Globus pallidus (tissue), 1 donor: ENCODE measurements around the gene CDIPT.
"Not testable (repeated sequence)": the region's sequence is repeated elsewhere in the genome, so short reads cannot be mapped to it uniquely, and the experiment has no call there.

ENCODE experiments used
- DNase-seq: peaks from one replicate; pipeline ENCODE4 v3.0.0-alpha.2; 2015; ENCODE audit warnings: low spot score

Gene CDIPT

DNA sequence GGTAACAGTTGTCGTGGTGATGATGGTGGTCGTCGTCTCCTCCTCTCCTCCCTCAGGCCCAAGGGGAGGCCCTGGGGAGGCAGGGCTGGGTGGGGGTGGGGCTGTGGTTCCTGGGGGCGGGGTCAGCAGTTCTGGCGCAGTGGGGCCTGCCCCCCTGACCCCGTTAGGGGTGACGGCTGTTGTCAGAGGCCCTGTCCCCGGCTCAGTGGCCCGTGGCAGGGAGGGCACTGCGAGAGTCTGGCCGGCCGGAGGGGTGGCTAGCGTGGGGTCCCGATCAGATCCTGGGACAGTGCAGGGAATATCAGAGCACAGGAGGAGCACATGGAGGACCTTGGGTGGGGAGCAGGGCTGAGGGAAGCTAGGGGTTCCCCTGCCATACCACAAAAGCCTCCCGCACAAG is 33.8 kb upstream of the CDIPT start:
- no peak for DNase-seq

GRCh38 chr16:29894352-29894751 is 31.3 kb upstream of the CDIPT start:
- no peak for DNase-seq

DNA sequence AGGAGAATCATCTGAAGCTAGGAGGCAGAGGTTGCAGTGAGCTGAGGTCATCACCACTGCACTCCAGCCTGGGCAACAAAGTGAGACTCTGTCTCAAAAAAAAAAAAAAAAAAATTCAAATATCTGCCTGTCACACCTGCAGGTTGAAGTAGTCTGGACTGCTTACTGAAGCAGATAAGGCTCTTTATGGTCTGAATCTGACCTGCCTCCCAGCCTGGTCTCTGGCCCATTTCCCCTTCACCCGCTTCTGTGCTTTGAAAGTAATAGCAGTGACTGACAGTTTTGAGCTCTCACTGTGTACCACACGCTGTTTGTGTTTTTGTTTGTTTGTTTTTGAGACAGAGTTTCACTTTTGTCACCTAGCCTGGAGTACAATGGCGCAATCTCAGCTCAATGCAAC is 30.5 kb upstream of the CDIPT start:
- no peak for DNase-seq

DNA sequence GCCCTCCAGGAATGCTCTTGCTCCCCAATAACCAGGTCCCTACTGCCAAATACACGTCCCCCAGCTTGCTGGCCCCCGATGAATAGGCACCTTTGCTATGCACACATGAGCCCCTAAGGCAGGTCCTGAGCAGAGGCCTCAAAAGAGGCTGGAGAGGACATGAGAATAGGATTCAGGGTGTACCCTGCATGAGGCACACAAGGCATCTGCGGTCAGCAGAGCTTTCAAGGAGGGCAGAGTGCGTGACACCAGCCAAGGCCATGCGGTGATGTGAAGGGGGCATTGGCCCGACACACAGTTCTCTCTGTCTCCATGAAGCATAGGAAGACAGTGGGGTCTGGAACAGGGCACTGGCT is 29.4 kb upstream of the CDIPT start:
- no peak for DNase-seq

- no peak for DNase-seq
These were observed 28.8 kb upstream of the CDIPT start for GRCh38 chr16:29891525-29892457.

DNA sequence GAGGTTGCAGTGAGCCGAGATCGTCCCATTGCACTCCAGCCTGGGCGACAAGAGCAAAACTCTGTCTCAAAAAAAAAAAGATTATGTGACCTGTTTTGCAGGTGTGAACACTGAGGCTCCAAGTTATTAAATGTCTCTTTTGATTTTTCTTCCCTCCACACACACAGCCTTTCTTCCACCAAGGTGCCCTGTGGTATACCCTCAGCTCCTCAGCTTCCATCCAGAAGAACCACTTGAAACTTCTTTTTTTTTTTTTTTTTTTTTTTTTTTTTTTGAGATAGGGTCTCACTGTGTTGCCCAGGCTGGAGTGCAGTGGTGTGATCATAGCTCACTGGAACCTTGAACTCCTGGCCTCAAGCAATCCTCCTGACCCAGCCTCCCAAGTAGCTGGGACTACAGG is 26.3 kb upstream of the CDIPT start:
- DNase-seq: not testable (repeated sequence)

DNA sequence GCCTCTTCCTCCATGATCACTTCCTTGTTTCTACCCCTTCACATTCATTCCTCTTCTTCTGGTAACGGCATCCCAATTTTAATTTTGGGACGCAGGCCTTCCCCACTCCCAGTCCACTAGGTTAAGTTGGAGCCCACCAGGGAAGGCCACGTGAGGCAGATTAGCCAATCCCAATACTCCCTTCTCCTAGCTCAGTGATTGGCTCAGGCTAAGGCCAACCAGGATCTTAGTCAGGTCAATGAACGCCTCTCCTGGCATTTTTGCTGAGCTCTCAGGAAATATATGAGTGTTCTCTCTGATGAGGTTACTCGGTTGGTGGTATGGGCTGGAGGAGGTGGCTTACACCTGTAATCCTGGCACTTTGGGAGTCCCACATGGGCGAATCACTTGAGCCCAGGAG is 21.0 kb upstream of the CDIPT start:
- DNase-seq: no peak

- no peak for DNase-seq
These were observed 18.0 kb upstream of the CDIPT start for GRCh38 chr16:29881050-29881449.

- no peak for DNase-seq
These were observed 15.1 kb upstream of the CDIPT start for GRCh38 chr16:29878172-29878571.

GRCh38 chr16:29877266-29877961 is 14.4 kb upstream of the CDIPT start:
- no peak for DNase-seq

DNA sequence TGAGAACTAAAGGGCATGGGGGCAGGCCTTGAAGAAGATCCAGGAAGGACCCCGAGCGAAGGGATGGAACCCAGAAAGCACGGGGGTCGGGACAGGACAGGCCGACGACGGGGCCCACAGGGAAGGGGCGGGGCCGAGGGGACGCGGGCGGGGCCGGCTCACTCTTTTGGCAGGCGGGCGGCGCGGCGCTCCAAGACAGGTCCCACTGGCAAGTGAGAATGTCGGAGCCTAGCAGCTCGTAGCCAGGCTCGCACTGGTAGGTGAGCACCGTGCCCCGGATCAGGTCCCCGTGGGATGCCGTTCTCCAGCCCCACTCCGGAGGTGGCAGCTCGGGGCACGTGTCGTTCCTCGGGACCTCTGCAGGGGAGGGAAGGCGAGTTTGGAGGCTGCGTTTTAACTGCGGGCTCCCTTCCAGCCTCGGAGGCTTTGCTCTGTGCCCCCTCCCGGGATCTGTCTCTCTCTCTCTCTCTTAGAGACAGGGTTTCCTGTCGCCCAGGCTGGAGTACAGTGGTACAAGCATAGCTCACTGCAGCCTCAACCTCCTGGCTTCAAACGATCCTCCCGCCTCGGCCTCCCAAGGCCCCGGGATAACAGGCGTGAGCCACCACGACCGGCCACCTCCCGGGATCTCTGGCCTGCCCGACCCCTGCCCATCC is 13.7 kb upstream of the CDIPT start:
- no peak for DNase-seq

- no peak for DNase-seq
These were observed 13.2 kb upstream of the CDIPT start for GRCh38 chr16:29876217-29876593.

DNA sequence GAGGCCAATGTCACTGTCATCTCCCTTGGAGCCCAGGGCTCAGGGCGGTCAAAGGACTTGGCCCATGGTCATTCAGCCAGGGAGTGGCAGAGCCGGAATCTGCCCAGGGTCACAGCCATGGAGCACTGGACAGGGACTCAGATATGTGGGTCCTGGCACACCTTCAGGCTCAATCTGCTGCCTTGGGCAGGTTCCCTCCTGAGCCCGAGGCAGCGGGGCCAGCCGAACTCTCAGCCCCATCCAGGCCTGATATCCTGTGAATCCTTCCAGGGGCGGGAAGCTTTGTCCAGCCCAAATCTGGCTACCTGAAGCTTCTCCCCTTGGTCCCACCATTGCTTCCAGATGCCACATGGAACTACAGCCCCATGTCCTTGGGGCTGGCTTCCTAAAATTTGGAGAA is 12.2 kb upstream of the CDIPT start:
- no peak for DNase-seq

GRCh38 chr16:29873319-29873718 is 10.3 kb upstream of the CDIPT start:
- no peak for DNase-seq

DNA sequence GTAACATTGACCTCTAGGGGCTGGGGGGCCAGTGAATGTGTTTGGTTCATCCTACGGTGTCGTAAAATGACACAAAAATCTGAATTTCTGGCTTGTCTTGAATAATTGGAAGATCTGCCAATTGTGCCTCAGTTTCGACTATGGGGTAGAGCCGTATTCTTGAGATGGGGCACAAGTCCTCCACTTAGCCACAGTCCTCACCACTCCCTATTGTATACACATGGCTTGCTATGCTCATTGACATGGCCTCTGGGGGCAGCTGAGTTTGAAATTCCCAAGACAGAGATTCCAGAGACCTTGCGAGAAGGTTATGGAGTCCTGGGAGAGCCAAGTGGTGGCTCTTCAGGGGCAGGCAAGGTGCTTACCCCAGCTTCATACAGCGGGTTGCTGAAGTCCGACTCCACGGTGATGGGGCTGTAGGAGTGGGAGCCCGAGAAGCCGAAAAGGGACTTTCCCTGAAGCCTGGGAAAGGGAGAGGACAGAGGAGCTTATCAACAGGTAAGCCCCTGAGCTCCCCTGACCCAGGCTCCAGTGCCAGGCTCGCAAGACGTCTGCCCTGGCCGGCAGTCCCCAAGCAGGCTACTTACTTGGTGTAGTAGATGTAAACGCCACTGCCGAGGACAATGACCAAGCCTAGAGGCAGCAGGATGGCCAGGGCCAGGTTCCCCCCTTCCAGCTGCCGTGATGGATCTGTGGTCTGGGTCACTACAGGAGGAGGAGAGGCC is 9.0 kb upstream of the CDIPT start:
- DNase-seq: no peak

DNA sequence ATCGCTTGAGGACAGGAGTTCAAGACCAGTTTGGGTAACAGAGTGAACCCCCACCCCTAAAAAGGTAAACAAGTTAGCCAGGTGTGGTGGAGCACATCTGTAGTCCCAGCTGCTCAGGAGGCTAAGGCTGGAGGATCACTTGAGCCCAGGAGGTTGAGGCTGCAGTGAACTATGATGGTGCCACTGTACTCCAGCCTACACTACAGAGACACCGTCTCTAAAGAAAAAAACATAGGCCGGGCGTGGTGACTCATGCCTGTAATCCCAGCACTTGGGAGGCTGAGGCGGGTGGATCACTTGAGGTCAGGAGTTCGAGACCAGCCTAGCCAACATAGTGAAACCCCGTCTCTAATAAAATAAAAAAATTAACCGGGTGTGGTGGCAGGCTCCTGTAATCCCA is 6.0 kb upstream of the CDIPT start:
- DNase-seq: not testable (repeated sequence)

DNA sequence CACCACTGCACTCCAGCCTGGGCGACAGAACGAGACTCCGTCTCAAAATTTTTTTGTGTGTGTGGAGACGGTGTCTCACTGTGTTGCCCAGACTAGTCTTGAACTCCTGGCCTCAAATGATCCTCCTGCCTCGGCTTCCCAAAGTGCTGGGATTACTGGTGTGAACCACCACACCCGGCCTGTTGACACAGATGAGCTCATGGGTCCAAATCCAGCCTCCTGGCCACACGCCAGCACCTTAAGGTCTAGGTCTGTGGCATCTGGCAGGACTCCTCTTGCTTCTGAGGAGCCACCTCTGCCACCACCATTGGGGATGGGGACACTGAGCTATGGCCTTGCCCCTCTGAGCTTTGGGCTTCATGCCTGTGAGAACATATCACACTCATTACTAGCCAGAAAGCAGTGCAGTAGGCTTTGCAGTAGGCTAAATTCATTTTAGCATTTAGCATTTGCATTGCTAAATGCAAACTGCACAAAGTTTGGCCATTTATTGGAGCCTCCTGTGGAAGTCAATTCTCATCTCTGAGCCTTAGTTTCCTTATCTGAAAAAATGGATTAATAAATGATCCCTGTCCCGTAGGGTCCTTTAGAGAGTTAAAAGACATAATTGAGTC is 5.5 kb upstream of the CDIPT start:
- DNase-seq: no peak

- no peak for DNase-seq
These were observed 1.2 kb upstream of the CDIPT start for GRCh38 chr16:29864205-29864604.

DNA sequence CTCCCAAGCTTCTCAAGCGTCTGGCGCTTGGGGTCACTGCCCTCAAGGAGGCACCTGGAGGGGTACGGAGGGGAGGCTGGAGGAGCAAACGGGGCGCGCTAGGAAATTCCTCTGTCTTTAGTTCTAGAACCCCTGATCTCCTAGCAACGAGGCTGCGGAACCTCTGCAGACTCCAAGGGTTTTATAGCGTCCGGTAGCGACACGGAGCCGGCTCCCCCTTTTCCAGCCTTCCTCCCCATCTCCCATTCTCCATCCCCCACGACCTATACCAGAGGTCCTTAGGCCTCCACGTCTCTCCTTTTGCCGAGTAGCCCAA is 601 bp upstream of the CDIPT start:
- no peak for DNase-seq

DNA sequence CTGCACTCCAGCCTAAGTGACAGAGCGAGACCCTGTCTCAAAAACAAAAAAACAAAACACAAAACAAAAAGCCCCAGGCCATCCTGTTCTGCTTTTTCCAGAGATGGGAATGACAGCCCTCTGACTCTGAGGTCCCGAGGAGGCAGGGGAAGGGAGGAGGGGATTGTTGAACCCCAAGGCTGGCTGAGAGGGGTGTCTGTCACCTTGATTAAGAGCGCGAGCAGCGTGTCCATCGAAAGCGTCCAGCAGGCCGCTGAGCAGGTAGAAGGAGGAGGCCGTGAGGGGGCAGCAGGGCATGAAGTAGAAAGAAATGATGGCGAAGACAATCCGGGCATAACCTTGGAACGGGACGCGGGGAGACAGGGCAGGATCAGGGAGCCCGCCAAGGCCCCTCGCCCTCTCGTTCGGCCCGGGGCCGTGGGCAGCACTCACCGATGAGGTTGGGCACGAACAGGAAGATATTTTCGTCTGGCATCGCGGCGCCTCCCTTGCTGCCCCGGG is 593 bp downstream of the CDIPT start:
- DNase-seq: no peak

DNA sequence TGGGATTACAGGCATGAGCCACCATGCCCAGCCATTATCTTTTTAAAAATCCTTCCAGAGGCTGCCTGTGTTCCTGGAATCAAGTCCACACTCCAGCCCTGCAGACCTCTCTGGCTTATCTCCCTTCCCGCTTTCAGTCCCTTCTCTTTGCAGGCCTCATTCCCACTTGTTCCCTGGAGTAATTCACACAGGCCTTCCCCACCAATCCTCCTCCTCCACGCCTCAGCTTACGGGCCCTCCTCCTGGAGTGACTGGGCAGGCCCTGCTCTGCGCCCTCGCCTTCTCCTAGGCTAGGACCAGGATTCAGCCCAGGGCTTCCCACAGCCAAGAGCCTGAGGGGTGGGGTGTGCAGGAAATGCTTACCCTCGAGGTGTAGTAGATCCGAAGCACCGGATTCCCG is 2.8 kb downstream of the CDIPT start:
- DNase-seq: no peak

DNA sequence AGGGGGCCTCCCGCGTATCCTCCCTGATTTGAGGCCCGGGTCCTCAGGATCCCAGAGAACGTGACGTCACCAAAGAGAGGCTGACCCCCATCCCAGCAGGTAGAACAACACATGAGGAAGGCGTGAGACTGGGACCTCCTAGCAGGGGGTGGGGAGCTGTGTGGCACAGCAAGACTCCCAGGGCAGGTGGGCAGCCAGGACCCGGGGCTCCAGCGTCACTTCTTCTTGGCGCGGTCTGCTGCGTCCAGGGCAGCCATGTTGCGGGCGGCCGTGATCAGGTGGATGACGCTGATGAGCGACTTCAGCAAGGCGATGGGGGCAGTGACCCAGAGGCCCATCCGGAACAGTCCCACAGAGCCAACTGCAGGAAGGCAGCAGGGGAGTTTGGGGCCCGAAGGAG is 4.1 kb downstream of the CDIPT start:
- DNase-seq: no peak
